ENCODE measurements around the gene TRIO. TPM values are rescaled to one million over a fixed set of nuclear protein-coding genes. Genes with fewer than 3 reads are reported as not detected.

TRIO gene
- total and polyA plus RNA-seq, 7 donors, result 18.5 to 77.5 (median 35.0) TPM

DNA sequence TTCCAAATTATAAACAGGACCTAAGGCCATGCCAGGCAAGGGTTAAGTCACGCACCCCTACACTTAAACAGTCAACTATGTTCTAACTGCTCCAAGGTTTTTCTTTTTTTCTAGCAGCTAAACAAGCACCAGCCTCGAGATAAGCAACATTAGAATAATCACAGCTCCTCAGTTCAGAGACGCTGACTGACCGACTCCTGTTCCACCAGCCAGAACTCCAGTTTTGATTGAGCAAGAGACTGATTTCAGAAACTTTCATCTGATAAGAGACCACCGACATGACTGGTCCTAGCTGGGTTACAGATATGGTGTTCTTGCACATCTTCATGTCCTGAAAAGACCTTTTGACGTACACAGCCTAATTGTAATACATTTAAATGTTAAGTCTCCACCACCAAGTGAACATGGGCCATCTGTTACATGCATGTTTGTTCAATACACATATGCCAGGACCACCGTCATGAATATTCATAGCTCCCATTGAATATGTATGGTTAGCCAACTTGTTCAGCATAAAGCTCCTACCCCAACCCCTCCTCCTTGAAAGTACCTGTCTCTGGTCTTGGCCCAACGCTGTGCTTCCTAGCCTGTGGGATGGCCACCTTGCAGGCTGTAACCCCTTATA lies 414.8 kb downstream of the TRIO start:
- TF ChIP-seq, protein P1, sequence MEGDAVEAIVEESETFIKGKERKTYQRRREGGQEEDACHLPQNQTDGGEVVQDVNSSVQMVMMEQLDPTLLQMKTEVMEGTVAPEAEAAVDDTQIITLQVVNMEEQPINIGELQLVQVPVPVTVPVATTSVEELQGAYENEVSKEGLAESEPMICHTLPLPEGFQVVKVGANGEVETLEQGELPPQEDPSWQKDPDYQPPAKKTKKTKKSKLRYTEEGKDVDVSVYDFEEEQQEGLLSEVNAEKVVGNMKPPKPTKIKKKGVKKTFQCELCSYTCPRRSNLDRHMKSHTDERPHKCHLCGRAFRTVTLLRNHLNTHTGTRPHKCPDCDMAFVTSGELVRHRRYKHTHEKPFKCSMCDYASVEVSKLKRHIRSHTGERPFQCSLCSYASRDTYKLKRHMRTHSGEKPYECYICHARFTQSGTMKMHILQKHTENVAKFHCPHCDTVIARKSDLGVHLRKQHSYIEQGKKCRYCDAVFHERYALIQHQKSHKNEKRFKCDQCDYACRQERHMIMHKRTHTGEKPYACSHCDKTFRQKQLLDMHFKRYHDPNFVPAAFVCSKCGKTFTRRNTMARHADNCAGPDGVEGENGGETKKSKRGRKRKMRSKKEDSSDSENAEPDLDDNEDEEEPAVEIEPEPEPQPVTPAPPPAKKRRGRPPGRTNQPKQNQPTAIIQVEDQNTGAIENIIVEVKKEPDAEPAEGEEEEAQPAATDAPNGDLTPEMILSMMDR (IDR thresholded peaks at IDR 0.05), result no peak
- Histone ChIP-seq H3K27ac (no peak overlapping the region), H3K27me3 (ENCODE audit: insufficient read depth in 3 of 3, low read length in 2 of 3) (peaks cover 0 to 2% (median 2%) of the 10 kb centered on the region in 3 donors), H3K4me3 (no peak overlapping the region), H3K36me3 (ENCODE audit: insufficient read depth in 1 of 2, low read depth in 1 of 2) (no peaks in the 10 kb centered on the region), H3K4me1 (no peaks in the 10 kb centered on the region), H3K9me3 (no peaks in the 10 kb centered on the region)
- DNase-seq, result no peak
- no peak for ATAC-seq
- WGBS, 3 donors, result 67 to 72% (median 69%) methylated on average over 8 of the region's 8 CpGs
- intact Hi-C loops (cut with DNase I), result no loop called here

Other genes starting within 250 kb of the TRIO start
- under 1 TPM; 0.05 to 0.36 (median 0.13) TPM for gene DNAH5, start 198.7 kb upstream of the TRIO start, total RNA-seq
- gene DNAH5, start 198.7 kb upstream of the TRIO start, polyA plus RNA-seq, result under 1 TPM; under 0.01 to 0.07 (median 0.05) TPM

All from psoas muscle (tissue), 8 donors.